ENCODE measurements around the gene PC. TPM values are rescaled to one million over a fixed set of nuclear protein-coding genes. Genes with fewer than 3 reads are reported as not detected.

The PC gene
- total RNA-seq, 1 donor from 2014 or later = 13.5 TPM

- intact Hi-C loops (cut with DNase I) = no loop called here
- no peak overlapping the region for H3K4me3 ChIP-seq
- DNase-seq (ENCODE audit: low spot score in 2 of 2) = no peak
- no peaks in the 10 kb centered on the region for H3K9me3 ChIP-seq
- no peaks in the 10 kb centered on the region for H3K4me1 ChIP-seq
- no peaks in the 10 kb centered on the region for H3K36me3 ChIP-seq
- no peak for TF ChIP-seq CTCF (IDR thresholded peaks at IDR 0.05)
- H3K27ac ChIP-seq = no peak overlapping the region
- no peaks in the 10 kb centered on the region for H3K27me3 ChIP-seq
Measured at GRCh38 chr11:66938582-66939135, 19.5 kb downstream of the PC start.

- Histone ChIP-seq H3K4me3 (no peak overlapping the region), H3K27ac (no peak overlapping the region), H3K36me3 (no peaks in the 10 kb centered on the region), H3K27me3 (no peaks in the 10 kb centered on the region), H3K9me3 (no peaks in the 10 kb centered on the region), H3K4me1 (no peaks in the 10 kb centered on the region)
- no peak for TF ChIP-seq CTCF (IDR thresholded peaks at IDR 0.05)
- no peak for DNase-seq (ENCODE audit: low spot score in 2 of 2)
- intact Hi-C loops (cut with DNase I) = no loop called here
Measured at GRCh38 chr11:66937193-66937733, 20.9 kb downstream of the PC start.

- H3K27me3 ChIP-seq = no peaks in the 10 kb centered on the region
- no peak overlapping the region for H3K27ac ChIP-seq
- no peaks in the 10 kb centered on the region for H3K36me3 ChIP-seq
- H3K4me3 ChIP-seq = no peak overlapping the region
- H3K9me3 ChIP-seq = no peaks in the 10 kb centered on the region
- no peak for TF ChIP-seq CTCF (IDR thresholded peaks at IDR 0.05)
- H3K4me1 ChIP-seq = no peaks in the 10 kb centered on the region
- no peak for DNase-seq (ENCODE audit: low spot score in 2 of 2)
- intact Hi-C loops (cut with DNase I) = no loop called here
Measured at GRCh38 chr11:66936311-66936711, 21.9 kb downstream of the PC start.

- intact Hi-C loops (cut with DNase I) = no loop called here
Measured at GRCh38 chr11:66934950-66935779, 23.0 kb downstream of the PC start.

GRCh38 chr11:66933531-66933930, 24.7 kb downstream of the PC start:
- Histone ChIP-seq H3K9me3 (no peaks in the 10 kb centered on the region), H3K36me3 (no peaks in the 10 kb centered on the region), H3K4me3 (no peak overlapping the region), H3K4me1 (no peaks in the 10 kb centered on the region), H3K27ac (no peak overlapping the region), H3K27me3 (no peaks in the 10 kb centered on the region)
- TF ChIP-seq CTCF (IDR thresholded peaks at IDR 0.05) = no peak
- no peak for DNase-seq (ENCODE audit: low spot score in 2 of 2)
- intact Hi-C loops (cut with DNase I) = no loop called here

More at GRCh38 chr11:66934950-66935779, 23.0 kb downstream of the PC start:
- no peak for TF ChIP-seq CTCF (IDR thresholded peaks at IDR 0.05)
- no peak overlapping the region for H3K4me3 ChIP-seq
- no peaks in the 10 kb centered on the region for H3K27me3 ChIP-seq
- H3K27ac ChIP-seq = no peak overlapping the region
- H3K9me3 ChIP-seq = no peaks in the 10 kb centered on the region
- no peaks in the 10 kb centered on the region for H3K4me1 ChIP-seq
- no peak for DNase-seq (ENCODE audit: low spot score in 2 of 2)
- H3K36me3 ChIP-seq = no peaks in the 10 kb centered on the region

Measured in ascending aorta (tissue), 2 donors.